Keratinocyte (primary cell): Measurements from ENCODE around the gene ZFYVE9. TPM values are rescaled to one million over a fixed set of nuclear protein-coding genes. Genes with fewer than 3 reads are reported as not detected.

Source experiments
- DNase-seq: peaks from one replicate; pipeline ENCODE4 v3.0.0-alpha.2; 2011; ENCODE audit warnings: low read depth, missing footprints, low spot score
- FAIRE-seq: peaks from 2 replicates; lab custom pipeline; 2011; peaks lifted over from hg19 to GRCh38; lab: Jason Lieb, UNC
- H2AFZ ChIP-seq: 2 replicates; pipeline ENCODE4 v1.6.0; 2012; ENCODE audit warnings: low read length, control low read depth, inconsistent platforms; ENCODE audit not compliant: control insufficient read depth
- H3K27ac ChIP-seq: 2 replicates; pipeline ENCODE4 v1.5.1; 2011; ENCODE audit warnings: low read length; ENCODE audit not compliant: control insufficient read depth, insufficient read depth
- H3K27me3 ChIP-seq: 3 replicates; pipeline ENCODE4 v1.6.0; 2011; ENCODE audit warnings: low read length; ENCODE audit not compliant: control insufficient read depth, insufficient read depth; ENCODE audit errors: extremely low read depth
- H3K36me3 ChIP-seq, 2 experiments: 2 replicates in 1 of 2; 3 replicates in 1 of 2; pipeline ENCODE4 v1.5.1; 2011; ENCODE audit warnings: low read length in 2 of 2, mild to moderate bottlenecking in 1 of 2; ENCODE audit not compliant: control insufficient read depth in 2 of 2, insufficient read depth in 2 of 2; ENCODE audit errors: extremely low read depth in 1 of 2
- H3K4me1 ChIP-seq: 3 replicates; pipeline ENCODE4 v1.5.1; 2011; ENCODE audit warnings: low read length; ENCODE audit not compliant: control insufficient read depth, insufficient read depth; ENCODE audit errors: extremely low read depth
- H3K4me2 ChIP-seq: 3 replicates; pipeline ENCODE4 v1.6.0; 2011; ENCODE audit warnings: low read depth, low read length; ENCODE audit not compliant: control insufficient read depth, insufficient read depth; ENCODE audit errors: extremely low read depth
- H3K4me3 ChIP-seq, 3 experiments: fragments of 200-600 bp in 1 of 3; sonication (generic) in 1 of 3; 2 replicates in 2 of 3; 3 replicates in 1 of 3; pipeline ENCODE4 v1.5.1; 2011 to 2016; ENCODE audit warnings: low read length in 3 of 3, mild to moderate bottlenecking in 3 of 3, control low read depth in 2 of 3, inconsistent platforms in 1 of 3, low read depth in 1 of 3, mixed read lengths in 1 of 3, mixed run types in 1 of 3, moderate library complexity in 1 of 3; ENCODE audit not compliant: control insufficient read depth in 2 of 3, insufficient read depth in 2 of 3; ENCODE audit errors: extremely low read depth in 1 of 3
- H3K79me2 ChIP-seq: 2 replicates; pipeline ENCODE4 v1.6.0; 2012; ENCODE audit warnings: low read length; ENCODE audit not compliant: control insufficient read depth, insufficient read depth
- H3K9ac ChIP-seq: 3 replicates; pipeline ENCODE4 v1.6.0; 2011; ENCODE audit warnings: low read length; ENCODE audit not compliant: control insufficient read depth, insufficient read depth; ENCODE audit errors: extremely low read depth
- H3K9me1 ChIP-seq: 3 replicates; pipeline ENCODE4 v1.6.0; 2011; ENCODE audit warnings: low read length; ENCODE audit not compliant: control insufficient read depth, insufficient read depth; ENCODE audit errors: extremely low read depth
- H3K9me3 ChIP-seq: 2 replicates; pipeline ENCODE4 v1.5.1; 2012; ENCODE audit warnings: low read depth, low read length; ENCODE audit not compliant: control insufficient read depth
- H4K20me1 ChIP-seq: 3 replicates; pipeline ENCODE4 v1.6.0; 2011; ENCODE audit warnings: low read length; ENCODE audit not compliant: control insufficient read depth, insufficient read depth; ENCODE audit errors: extremely low read depth
- EZH2 ChIP-seq: IDR thresholded peaks from one replicate; pipeline ENCODE4 v1.6.1; 2012; ENCODE audit warnings: inconsistent platforms, mild to moderate bottlenecking, low read length, moderate library complexity
- dilution Hi-C: fragments of 300-500 bp; cut with MboI; formaldehyde crosslinking; loops from one replicate; pipeline ENCODE4 v1.7.0; 2020; ENCODE audit warnings: low sequenced_read_pairs; ENCODE audit not compliant: extremely low pct_ligation_motif_present
- polyA plus RNA-seq, 5 experiments: library from polyadenylated mRNA; depleted of rRNA in 3 of 5; stranded (reverse) in 3 of 5; stranded (forward) in 1 of 5; unstranded in 1 of 5; fragments of >200 nt; gene quantifications; 1 replicate in 1 of 5; 2 replicates in 3 of 5; 3 replicates in 1 of 5; pipeline versions ENCODE4 v1.2.1 to v1.2.3, GENCODE V29; 2011 to 2012; ENCODE audit warnings: missing spikeins in 2 of 5, low read depth in 1 of 5, low replicate concordance in 1 of 5
- TF ChIP-seq, protein P1 (sequence below), 3 experiments: IDR thresholded peaks in 1 of 3; conservative IDR thresholded peaks in 1 of 3; optimal IDR thresholded peaks in 1 of 3; 2 replicates in 2 of 3; 3 replicates in 1 of 3; pipeline versions ENCODE3 to v1.5.1; 2011; ENCODE audit warnings: low read length in 3 of 3, mild to moderate bottlenecking in 3 of 3, moderate library complexity in 2 of 3, control low read depth in 1 of 3, inconsistent platforms in 1 of 3; ENCODE audit not compliant: insufficient read depth in 2 of 3; ENCODE audit errors: extremely low read depth in 1 of 3

Gene ZFYVE9
- polyA plus RNA-seq, 1 donor (not counting 4 experiments of a cell fraction or from before 2014, with no cell fraction given): 27.7 TPM

- Histone ChIP-seq H3K4me1 (no peaks in the 10 kb centered on the region), H3K36me3 (peaks cover 42 to 60% of the 10 kb centered on the region in 2 experiments), H3K4me3 (no peak overlapping the region), H2AFZ (no peak overlapping the region), H3K9me3 (no peaks in the 10 kb centered on the region), H3K9ac (no peak overlapping the region), H3K27me3 (no peaks in the 10 kb centered on the region), H4K20me1 (no peaks in the 10 kb centered on the region), H3K9me1 (no peaks in the 10 kb centered on the region), H3K79me2 (peaks cover 5% of the 10 kb centered on the region), H3K4me2 (no peak overlapping the region), H3K27ac (no peak overlapping the region)
- DNase-seq (no peak), FAIRE-seq (no peak)
- TF ChIP-seq, protein P1, sequence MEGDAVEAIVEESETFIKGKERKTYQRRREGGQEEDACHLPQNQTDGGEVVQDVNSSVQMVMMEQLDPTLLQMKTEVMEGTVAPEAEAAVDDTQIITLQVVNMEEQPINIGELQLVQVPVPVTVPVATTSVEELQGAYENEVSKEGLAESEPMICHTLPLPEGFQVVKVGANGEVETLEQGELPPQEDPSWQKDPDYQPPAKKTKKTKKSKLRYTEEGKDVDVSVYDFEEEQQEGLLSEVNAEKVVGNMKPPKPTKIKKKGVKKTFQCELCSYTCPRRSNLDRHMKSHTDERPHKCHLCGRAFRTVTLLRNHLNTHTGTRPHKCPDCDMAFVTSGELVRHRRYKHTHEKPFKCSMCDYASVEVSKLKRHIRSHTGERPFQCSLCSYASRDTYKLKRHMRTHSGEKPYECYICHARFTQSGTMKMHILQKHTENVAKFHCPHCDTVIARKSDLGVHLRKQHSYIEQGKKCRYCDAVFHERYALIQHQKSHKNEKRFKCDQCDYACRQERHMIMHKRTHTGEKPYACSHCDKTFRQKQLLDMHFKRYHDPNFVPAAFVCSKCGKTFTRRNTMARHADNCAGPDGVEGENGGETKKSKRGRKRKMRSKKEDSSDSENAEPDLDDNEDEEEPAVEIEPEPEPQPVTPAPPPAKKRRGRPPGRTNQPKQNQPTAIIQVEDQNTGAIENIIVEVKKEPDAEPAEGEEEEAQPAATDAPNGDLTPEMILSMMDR (optimal IDR thresholded peaks at IDR 0.05 in 1 of 3, IDR thresholded peaks at IDR 0.05 in 1 of 3, conservative IDR thresholded peaks at IDR 0.05 in 1 of 3; ENCODE audit: extremely low read depth in 1 of 3, insufficient read depth in 2 of 3, low read length in 3 of 3): no peak
- no peak for TF ChIP-seq EZH2
- dilution Hi-C loops: no loop called here
Measured at GRCh38 chr1:52358851-52359497, 217.1 kb downstream of the ZFYVE9 start.

- Histone ChIP-seq H3K27ac (no peak overlapping the region), H3K4me1 (peaks cover 5% of the 10 kb centered on the region), H3K9me1 (no peaks in the 10 kb centered on the region), H3K4me3 (no peak overlapping the region), H3K4me2 (no peak overlapping the region), H3K27me3 (no peaks in the 10 kb centered on the region), H4K20me1 (no peaks in the 10 kb centered on the region), H3K9ac (no peak overlapping the region), H3K79me2 (peaks cover 14% of the 10 kb centered on the region), H3K36me3 (peaks cover 48 to 54% of the 10 kb centered on the region in 2 experiments), H3K9me3 (no peaks in the 10 kb centered on the region), H2AFZ (no peak overlapping the region)
- no peak for FAIRE-seq
- dilution Hi-C loops: no loop called here
- no peak for TF ChIP-seq EZH2
- TF ChIP-seq, protein P1 (optimal IDR thresholded peaks at IDR 0.05 in 1 of 3, IDR thresholded peaks at IDR 0.05 in 1 of 3, conservative IDR thresholded peaks at IDR 0.05 in 1 of 3; ENCODE audit: extremely low read depth in 1 of 3, insufficient read depth in 2 of 3, low read length in 3 of 3): no peak
- DNase-seq: no peak
Measured at GRCh38 chr1:52359676-52360594, 218.0 kb downstream of the ZFYVE9 start.
